Measurements from ENCODE around the gene TRMT2B. TPM values are rescaled to one million over a fixed set of nuclear protein-coding genes. Genes with fewer than 3 reads are reported as not detected.

TRMT2B gene
- total and polyA plus RNA-seq, 10 of the 15 experiments (the other 5 are each of a cell fraction or from before 2014, with no cell fraction given): 2.5 to 14.2 (median 11.5) TPM

- Histone ChIP-seq H3K27me3 (replicated peaks in 1 of 2; ENCODE audit: control insufficient read depth in 2 of 2, insufficient read depth in 2 of 2, low read length in 1 of 2) (peaks cover 0 to 2% of the 10 kb centered on the region in 2 experiments; a peak in 3 of 4 replicates), H2AFZ (ENCODE audit: control insufficient read depth, low read depth, low read length) (no peak overlapping the region), H3K9ac (ENCODE audit: control insufficient read depth, insufficient read depth, low read length) (no peak overlapping the region), H3K36me3 (ENCODE audit: control insufficient read depth in 2 of 2, insufficient read depth in 2 of 2, low read length in 1 of 2) (no peaks in the 10 kb centered on the region), H3K27ac (ENCODE audit: control insufficient read depth, insufficient read depth) (no peak overlapping the region), H3K4me3 (no peak overlapping the region), H4K20me1 (ENCODE audit: control insufficient read depth, insufficient read depth) (no peaks in the 10 kb centered on the region), H3K9me3 (replicated peaks; ENCODE audit: control insufficient read depth, insufficient read depth, low read length) (no peaks in the 10 kb centered on the region), H3K4me2 (ENCODE audit: control insufficient read depth, insufficient read depth) (no peak overlapping the region), H3K79me2 (ENCODE audit: control insufficient read depth, insufficient read depth, low read length) (no peaks in the 10 kb centered on the region), H3K4me1 (ENCODE audit: control insufficient read depth, insufficient read depth, low read length) (no peaks in the 10 kb centered on the region)
- intact Hi-C loops (cut with micrococcal nuclease; ENCODE audit: unreplicated experiment) (no loop called here), in situ Hi-C loops (cut with MboI) (no loop called here)
- ChIA-PET SMC1A (ENCODE audit: uncharacterized antibody, unreplicated experiment) (no interaction called here), POLR2A (no interaction called here), RAD21 (ENCODE audit: unreplicated experiment) (no interaction called here), CTCF (interaction anchor here (0.6 kb wide), 1 partner anchor 718 kb away, joined by 3 read pairs; no protein-coding TSS in a partner anchor)
- no peak for TF ChIP-seq IRF4 (IDR thresholded peaks at IDR 0.05; ENCODE audit: low read depth, low read length)
- TF ChIP-seq NR2C1 (IDR thresholded peaks at IDR 0.05): no peak
- 50% methylated on average over 8 of the region's 8 CpGs for WGBS (ENCODE audit: insufficient coverage, insufficient replicate concordance, low lambda C conversion rate, missing lambda C conversion rate)
- no peak for DNase-seq (ENCODE audit: low read depth, low spot score)
- no TSS peak for BruUV-seq (replicated peaks)
- no peak for ATAC-seq
- no peak for FAIRE-seq
Measured at GRCh38 chrX:101079736-101080270, 27.9 kb upstream of the TRMT2B start.

- ATAC-seq (peak; percentile 45), FAIRE-seq (no peak), DNase-seq (ENCODE audit: low read depth, low spot score) (no peak)
- Histone ChIP-seq H3K9ac (ENCODE audit: control insufficient read depth, insufficient read depth, low read length) (no peak within 1 kb of the TSS), H3K36me3 (ENCODE audit: control insufficient read depth in 2 of 2, insufficient read depth in 2 of 2, low read length in 1 of 2) (no peaks in the 10 kb centered on the region), H3K4me2 (ENCODE audit: control insufficient read depth, insufficient read depth) (no peak within 1 kb of the TSS), H3K27ac (ENCODE audit: control insufficient read depth, insufficient read depth) (no peak within 1 kb of the TSS), H3K79me2 (ENCODE audit: control insufficient read depth, insufficient read depth, low read length) (no peaks in the 10 kb centered on the region), H4K20me1 (ENCODE audit: control insufficient read depth, insufficient read depth) (no peaks in the 10 kb centered on the region), H3K9me3 (replicated peaks; ENCODE audit: control insufficient read depth, insufficient read depth, low read length) (no peaks in the 10 kb centered on the region), H2AFZ (ENCODE audit: control insufficient read depth, low read depth, low read length) (no peak within 1 kb of the TSS), H3K4me1 (ENCODE audit: control insufficient read depth, insufficient read depth, low read length) (no peaks in the 10 kb centered on the region), H3K27me3 (replicated peaks in 1 of 2; ENCODE audit: control insufficient read depth in 2 of 2, insufficient read depth in 2 of 2, low read length in 1 of 2) (peaks cover 0 to 2% of the 10 kb centered on the region in 2 experiments; a peak in 3 of 4 replicates), H3K4me3 (no peak within 1 kb of the TSS)
- intact Hi-C loops (cut with micrococcal nuclease; ENCODE audit: unreplicated experiment): no loop called here
- no TSS peak for BruUV-seq (replicated peaks)
- POLR2A ChIA-PET: no interaction called here
- CTCF ChIA-PET: no interaction called here
- SMC1A ChIA-PET (ENCODE audit: uncharacterized antibody, unreplicated experiment): no interaction called here
- 24% methylated on average over 22 of the region's 23 CpGs for WGBS (ENCODE audit: insufficient coverage, insufficient replicate concordance, low lambda C conversion rate, missing lambda C conversion rate)
- in situ Hi-C loops (cut with MboI): no loop called here
- RAD21 ChIA-PET (ENCODE audit: unreplicated experiment): no interaction called here
- TF ChIP-seq SP1 (IDR thresholded peaks at IDR 0.05; ENCODE audit: low read depth, low read length) (no peak), STAT1 (conservative IDR thresholded peaks at IDR 0.05) (no peak), SUZ12 (IDR thresholded peaks at IDR 0.05; ENCODE audit: unreplicated experiment) (no peak), EGR1 (IDR thresholded peaks at IDR 0.05; ENCODE audit: borderline replicate concordance in 1 of 2, low read depth in 2 of 2, low read length in 2 of 2) (no peak), NRF1 (conservative IDR thresholded peaks at IDR 0.05; ENCODE audit: low read depth, low read length) (no peak), TAF1 (IDR thresholded peaks at IDR 0.05; ENCODE audit: borderline replicate concordance, low read depth, low read length) (no peak), CUX1 (IDR thresholded peaks at IDR 0.05; ENCODE audit: insufficient replicate concordance, low read depth, low read length) (no peak)
Measured at GRCh38 chrX:101078716-101079598, 27.0 kb upstream of the TRMT2B start, which contains the start of gene TMEM35A. TMEM35A (plus strand) TSS chrX:101078879; CDS start chrX:101079003, 124 bp downstream.

Measured in GM12878 (cell line).